ENCODE measurements around the gene SYT5.

Gene SYT5

DNA sequence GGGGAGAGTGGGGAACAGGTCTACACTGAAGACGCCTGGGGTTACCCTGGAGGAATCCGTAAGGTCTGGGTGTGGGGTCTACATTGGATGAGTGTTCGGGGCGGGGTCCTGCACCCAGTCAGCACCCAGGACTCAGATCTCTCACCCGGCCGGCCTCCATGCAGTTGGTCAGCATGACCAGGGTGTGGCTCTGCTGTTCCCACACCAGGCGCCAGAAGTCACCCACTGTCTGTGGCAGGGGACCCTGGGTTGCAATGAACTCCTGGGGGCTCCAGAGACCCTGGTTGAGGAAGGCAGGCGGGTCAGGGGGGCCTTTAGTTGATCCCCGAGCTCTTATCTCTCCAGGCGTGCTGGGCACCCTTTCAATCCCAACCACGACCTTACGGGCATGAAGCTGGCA, 6.0 kb upstream of the SYT5 start:
- Histone ChIP-seq H3K27ac (ENCODE audit: low read length, poor library complexity, severe bottlenecking) (no peak overlapping the region), H3K79me1 (replicated peaks; ENCODE audit: low read length, poor library complexity, severe bottlenecking) (no peaks in the 10 kb centered on the region), H2AFZ (ENCODE audit: low read depth, low read length) (no peak overlapping the region), H3K18ac (ENCODE audit: low read depth in 1 of 2, low read length in 2 of 2) (no peak overlapping the region), H3K36me3 (ENCODE audit: control insufficient read depth in 1 of 2, insufficient read depth in 2 of 2, low read depth in 1 of 2, low read length in 2 of 2) (no peaks in the 10 kb centered on the region), H3K4me2 (ENCODE audit: low read length, poor library complexity, severe bottlenecking) (no peak overlapping the region), H4K8ac (ENCODE audit: low read length) (no peak overlapping the region), H3K23ac (ENCODE audit: low read length in 2 of 2) (no peak overlapping the region), H3K4ac (ENCODE audit: low read depth in 1 of 2, low read length in 2 of 2) (no peak overlapping the region), H2BK15ac (ENCODE audit: low read depth, poor library complexity, severe bottlenecking) (no peak overlapping the region), H3K27me3 (ENCODE audit: control insufficient read depth in 1 of 2, insufficient read depth in 1 of 2, low read length in 2 of 2) (peaks cover 0 to 31% of the 10 kb centered on the region in 2 experiments), H3K9ac (ENCODE audit: low read length) (no peak overlapping the region), H3K14ac (ENCODE audit: low read length in 2 of 2) (no peak overlapping the region), H2BK5ac (ENCODE audit: low read depth, low read length, poor library complexity, severe bottlenecking) (no peak overlapping the region), H3K4me3 (ENCODE audit: insufficient read depth in 1 of 2, low read depth in 1 of 2, low read length in 2 of 2) (no peak overlapping the region), H2BK120ac (ENCODE audit: low read depth, low read length) (no peak overlapping the region), H2BK12ac (ENCODE audit: low read length in 2 of 2) (no peak overlapping the region), H3K4me1 (ENCODE audit: control insufficient read depth, insufficient read depth, low read depth, low read length) (peaks cover 6% of the 10 kb centered on the region), H4K91ac (ENCODE audit: low read length) (no peak overlapping the region), H2AK5ac (ENCODE audit: low read length, severe bottlenecking) (no peak overlapping the region), H3K9me3 (ENCODE audit: control insufficient read depth, low read length) (no peaks in the 10 kb centered on the region)
- DNase-seq, result no peak
- WGBS, result 78% methylated on average over 12 of the region's 12 CpGs

DNA sequence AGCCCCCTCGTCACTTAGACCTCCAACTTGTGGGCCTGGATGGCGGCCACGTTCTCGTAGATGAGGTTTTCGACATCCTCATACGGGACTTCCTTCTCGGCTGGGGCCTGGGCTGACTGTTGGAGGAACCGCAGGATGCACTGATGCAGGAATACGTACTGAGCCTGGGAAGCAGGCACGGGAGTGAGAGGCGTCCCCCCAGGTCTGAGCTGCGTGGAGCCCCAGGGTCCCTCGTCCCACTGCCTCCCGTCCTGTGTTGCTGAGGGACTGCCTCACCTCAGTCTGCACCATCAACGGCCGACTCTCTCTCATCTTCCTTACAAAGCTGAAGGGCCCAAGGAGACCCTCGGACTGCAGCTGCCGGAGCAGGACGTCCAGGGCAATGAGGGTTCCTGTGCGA, 1.7 kb upstream of the SYT5 start:
- Histone ChIP-seq H2AK5ac (ENCODE audit: low read length, severe bottlenecking) (no peak overlapping the region), H3K4me3 (ENCODE audit: insufficient read depth in 1 of 2, low read depth in 1 of 2, low read length in 2 of 2) (no peak overlapping the region), H3K27ac (ENCODE audit: low read length, poor library complexity, severe bottlenecking) (no peak overlapping the region), H3K27me3 (ENCODE audit: control insufficient read depth in 1 of 2, insufficient read depth in 1 of 2, low read length in 2 of 2) (peaks cover 6 to 71% of the 10 kb centered on the region in 2 experiments), H3K79me1 (replicated peaks; ENCODE audit: low read length, poor library complexity, severe bottlenecking) (no peaks in the 10 kb centered on the region), H2BK120ac (ENCODE audit: low read depth, low read length) (no peak overlapping the region), H3K9ac (ENCODE audit: low read length) (no peak overlapping the region), H3K36me3 (ENCODE audit: control insufficient read depth in 1 of 2, insufficient read depth in 2 of 2, low read depth in 1 of 2, low read length in 2 of 2) (peaks cover 0 to 13% of the 10 kb centered on the region in 2 experiments), H4K8ac (ENCODE audit: low read length) (no peak overlapping the region), H2BK12ac (ENCODE audit: low read length in 2 of 2) (no peak overlapping the region), H3K4me1 (ENCODE audit: control insufficient read depth, insufficient read depth, low read depth, low read length) (peaks cover 16% of the 10 kb centered on the region), H2BK15ac (ENCODE audit: low read depth, poor library complexity, severe bottlenecking) (no peak overlapping the region), H4K91ac (ENCODE audit: low read length) (no peak overlapping the region), H2BK5ac (ENCODE audit: low read depth, low read length, poor library complexity, severe bottlenecking) (no peak overlapping the region), H3K9me3 (ENCODE audit: control insufficient read depth, low read length) (no peaks in the 10 kb centered on the region), H3K18ac (ENCODE audit: low read depth in 1 of 2, low read length in 2 of 2) (no peak overlapping the region), H3K4me2 (ENCODE audit: low read length, poor library complexity, severe bottlenecking) (no peak overlapping the region), H3K23ac (ENCODE audit: low read length in 2 of 2) (no peak overlapping the region), H3K14ac (ENCODE audit: low read length in 2 of 2) (no peak overlapping the region), H2AFZ (ENCODE audit: low read depth, low read length) (no peak overlapping the region), H3K4ac (ENCODE audit: low read depth in 1 of 2, low read length in 2 of 2) (no peak overlapping the region)
- no peak for DNase-seq
- 79% methylated on average over 20 of the region's 20 CpGs for WGBS

- Histone ChIP-seq H3K79me1 (replicated peaks; ENCODE audit: low read length, poor library complexity, severe bottlenecking) (no peaks in the 10 kb centered on the region), H4K91ac (ENCODE audit: low read length) (no peak overlapping the region), H2BK5ac (ENCODE audit: low read depth, low read length, poor library complexity, severe bottlenecking) (no peak overlapping the region), H4K8ac (ENCODE audit: low read length) (no peak overlapping the region), H3K4me3 (ENCODE audit: insufficient read depth in 1 of 2, low read depth in 1 of 2, low read length in 2 of 2) (peak overlapping the region; percentile 41 to 68), H2BK12ac (ENCODE audit: low read length in 2 of 2) (no peak overlapping the region), H2BK15ac (ENCODE audit: low read depth, poor library complexity, severe bottlenecking) (no peak overlapping the region), H3K4ac (ENCODE audit: low read depth in 1 of 2, low read length in 2 of 2) (no peak overlapping the region), H2AK5ac (ENCODE audit: low read length, severe bottlenecking) (no peak overlapping the region), H3K27ac (ENCODE audit: low read length, poor library complexity, severe bottlenecking) (no peak overlapping the region), H3K18ac (ENCODE audit: low read depth in 1 of 2, low read length in 2 of 2) (peak overlapping the region in 1 of 2 experiments; percentile 49), H3K4me2 (ENCODE audit: low read length, poor library complexity, severe bottlenecking) (peak overlapping the region; percentile 81), H3K14ac (ENCODE audit: low read length in 2 of 2) (no peak overlapping the region), H3K9ac (ENCODE audit: low read length) (peak overlapping the region; percentile 60), H2BK120ac (ENCODE audit: low read depth, low read length) (no peak overlapping the region), H2AFZ (ENCODE audit: low read depth, low read length) (peak overlapping the region; percentile 68), H3K23ac (ENCODE audit: low read length in 2 of 2) (no peak overlapping the region), H3K27me3 (ENCODE audit: control insufficient read depth in 1 of 2, insufficient read depth in 1 of 2, low read length in 2 of 2) (peaks cover 6 to 86% of the 10 kb centered on the region in 2 experiments), H3K9me3 (ENCODE audit: control insufficient read depth, low read length) (no peaks in the 10 kb centered on the region), H3K36me3 (ENCODE audit: control insufficient read depth in 1 of 2, insufficient read depth in 2 of 2, low read depth in 1 of 2, low read length in 2 of 2) (peaks cover 0 to 14% of the 10 kb centered on the region in 2 experiments), H3K4me1 (ENCODE audit: control insufficient read depth, insufficient read depth, low read depth, low read length) (peaks cover 16% of the 10 kb centered on the region)
- peak; percentile 91 for DNase-seq
- WGBS, result 6% methylated on average over 56 of the region's 61 CpGs
Measured at GRCh38 chr19:55178781-55179599, 1.1 kb downstream of the SYT5 start.

DNA sequence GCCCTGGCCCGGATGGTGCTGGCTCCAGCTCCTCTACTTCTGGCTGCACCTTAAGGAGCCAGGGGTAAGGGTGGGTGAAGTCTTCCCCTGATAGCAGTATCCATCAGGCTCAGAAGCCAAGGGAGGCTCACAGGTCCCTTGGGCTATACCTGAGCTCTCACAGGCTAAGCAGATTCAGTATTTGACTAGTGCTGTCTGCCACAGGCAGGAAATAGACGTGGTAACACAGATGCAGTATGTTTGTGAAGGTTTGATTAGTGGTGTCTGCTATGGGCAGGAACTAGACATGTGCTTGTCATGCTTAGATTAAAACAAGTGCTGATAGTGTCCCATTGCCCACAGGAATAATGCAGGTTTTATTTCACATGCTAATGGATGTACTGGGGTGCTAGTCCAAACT, 4.0 kb downstream of the SYT5 start:
- no peak overlapping the region for H2BK12ac ChIP-seq (ENCODE audit: low read length in 2 of 2)

More for the DNA sequence above, 4.0 kb downstream of the SYT5 start:
- no peak overlapping the region for H3K4me2 ChIP-seq (ENCODE audit: low read length, poor library complexity, severe bottlenecking)
- 47% methylated on average over 2 of the region's 2 CpGs for WGBS
- H3K9ac ChIP-seq (ENCODE audit: low read length), result no peak overlapping the region
- H3K4me1 ChIP-seq (ENCODE audit: control insufficient read depth, insufficient read depth, low read depth, low read length), result peaks cover 28% of the 10 kb centered on the region
- no peak overlapping the region for H4K8ac ChIP-seq (ENCODE audit: low read length)
- no peak overlapping the region for H3K14ac ChIP-seq (ENCODE audit: low read length in 2 of 2)
- H2BK120ac ChIP-seq (ENCODE audit: low read depth, low read length), result no peak overlapping the region
- H3K27me3 ChIP-seq (ENCODE audit: control insufficient read depth in 1 of 2, insufficient read depth in 1 of 2, low read length in 2 of 2), result peaks cover 8 to 92% of the 10 kb centered on the region in 2 experiments
- H2BK5ac ChIP-seq (ENCODE audit: low read depth, low read length, poor library complexity, severe bottlenecking), result no peak overlapping the region
- no peaks in the 10 kb centered on the region for H3K79me1 ChIP-seq (replicated peaks; ENCODE audit: low read length, poor library complexity, severe bottlenecking)
- no peak for DNase-seq
- no peak overlapping the region for H4K91ac ChIP-seq (ENCODE audit: low read length)
- no peak overlapping the region for H3K23ac ChIP-seq (ENCODE audit: low read length in 2 of 2)
- no peak overlapping the region for H3K4me3 ChIP-seq (ENCODE audit: insufficient read depth in 1 of 2, low read depth in 1 of 2, low read length in 2 of 2)
- H3K27ac ChIP-seq (ENCODE audit: low read length, poor library complexity, severe bottlenecking), result no peak overlapping the region
- no peak overlapping the region for H3K18ac ChIP-seq (ENCODE audit: low read depth in 1 of 2, low read length in 2 of 2)
- H2AK5ac ChIP-seq (ENCODE audit: low read length, severe bottlenecking), result no peak overlapping the region
- H3K4ac ChIP-seq (ENCODE audit: low read depth in 1 of 2, low read length in 2 of 2), result no peak overlapping the region
- no peak overlapping the region for H2BK15ac ChIP-seq (ENCODE audit: low read depth, poor library complexity, severe bottlenecking)
- H3K9me3 ChIP-seq (ENCODE audit: control insufficient read depth, low read length), result no peaks in the 10 kb centered on the region
- H2AFZ ChIP-seq (ENCODE audit: low read depth, low read length), result no peak overlapping the region
- peaks cover 0 to 14% of the 10 kb centered on the region in 2 experiments for H3K36me3 ChIP-seq (ENCODE audit: control insufficient read depth in 1 of 2, insufficient read depth in 2 of 2, low read depth in 1 of 2, low read length in 2 of 2)

Measured in mesenchymal stem cell (in vitro differentiated cells and primary cell).